ENCODE data around the gene KLK7.

The KLK7 gene

DNA sequence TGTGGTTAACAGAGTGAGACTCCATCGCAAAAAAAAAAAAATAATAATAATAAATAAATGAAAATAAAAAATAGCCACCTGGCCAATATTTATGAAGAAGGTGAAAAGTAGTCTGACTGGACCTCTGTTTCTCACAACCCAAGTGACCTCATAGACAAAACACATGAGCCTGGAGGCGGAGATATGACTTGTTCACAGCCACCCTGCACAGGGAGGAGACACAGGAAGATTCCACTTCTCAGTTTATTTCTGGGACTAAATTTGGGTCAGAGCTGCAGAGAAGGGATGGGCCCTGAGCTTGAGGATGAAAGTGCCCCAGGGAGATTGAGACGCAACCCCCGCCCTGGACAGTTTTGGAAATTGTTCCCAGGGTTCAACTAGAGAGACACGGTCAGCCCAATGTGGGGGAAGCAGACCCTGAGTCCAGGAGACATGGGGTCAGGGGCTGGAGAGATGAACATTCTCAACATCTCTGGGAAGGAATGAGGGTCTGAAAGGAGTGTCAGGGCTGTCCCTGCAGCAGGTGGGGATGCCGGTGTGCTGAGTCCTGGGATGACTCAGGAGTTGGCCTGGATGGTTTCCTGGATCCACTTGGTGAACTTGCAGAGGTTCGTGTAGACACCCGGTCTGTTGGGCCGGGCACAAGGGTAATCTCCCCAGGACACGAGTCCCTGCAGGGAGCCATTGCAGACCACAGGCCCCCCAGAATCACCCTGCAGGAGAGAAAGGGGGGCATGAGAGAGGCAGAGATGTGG lies 40.5 kb downstream of the KLK7 start:
- no peak for DNase-seq
- no peaks in the 10 kb centered on the region for H3K4me1 ChIP-seq (ENCODE audit: control insufficient read depth, insufficient read depth, low read length, poor library complexity, severe bottlenecking)
- H3K36me3 ChIP-seq (ENCODE audit: control insufficient read depth, insufficient read depth, low read length): no peaks in the 10 kb centered on the region
- no peak overlapping the region for H3K4me3 ChIP-seq (ENCODE audit: insufficient read depth, low read depth, low read length, poor library complexity, severe bottlenecking)
- H3K27me3 ChIP-seq (replicated peaks; ENCODE audit: control insufficient read depth, insufficient read depth, low read length, poor library complexity, severe bottlenecking): no peaks in the 10 kb centered on the region
- H3K9me3 ChIP-seq (ENCODE audit: control insufficient read depth, low read length): no peaks in the 10 kb centered on the region
- H3K27ac ChIP-seq (ENCODE audit: insufficient read depth, low read length, poor library complexity, severe bottlenecking): no peak overlapping the region

- Histone ChIP-seq H3K4me1 (ENCODE audit: control insufficient read depth, insufficient read depth, low read length, poor library complexity, severe bottlenecking) (no peaks in the 10 kb centered on the region), H3K27me3 (replicated peaks; ENCODE audit: control insufficient read depth, insufficient read depth, low read length, poor library complexity, severe bottlenecking) (no peaks in the 10 kb centered on the region), H3K27ac (ENCODE audit: insufficient read depth, low read length, poor library complexity, severe bottlenecking) (no peak overlapping the region), H3K9me3 (ENCODE audit: control insufficient read depth, low read length) (no peaks in the 10 kb centered on the region), H3K4me3 (ENCODE audit: insufficient read depth, low read depth, low read length, poor library complexity, severe bottlenecking) (no peak overlapping the region), H3K36me3 (ENCODE audit: control insufficient read depth, insufficient read depth, low read length) (no peaks in the 10 kb centered on the region)
- DNase-seq: no peak
Observed at GRCh38 chr19:50939596-50939995, 44.1 kb downstream of the KLK7 start.

DNA sequence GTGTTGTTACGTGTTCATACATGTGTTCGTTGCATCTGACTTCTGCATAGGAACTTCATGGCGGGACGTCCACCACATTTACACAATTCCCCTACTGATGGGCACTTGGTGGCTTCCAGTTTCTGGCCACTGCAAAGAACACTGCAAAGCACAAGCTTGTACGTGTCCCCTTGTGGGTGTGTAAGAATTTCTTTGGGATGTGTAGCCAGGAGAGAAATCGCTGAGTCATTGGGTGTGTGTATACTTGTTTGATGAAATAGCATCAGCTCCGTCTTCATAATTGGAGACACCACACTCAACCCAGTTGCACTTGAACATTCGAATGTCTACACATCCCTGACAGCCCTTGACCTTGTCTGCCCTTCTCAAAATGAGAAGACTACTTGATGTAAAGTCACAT lies 50.1 kb downstream of the KLK7 start:
- DNase-seq: no peak
- H3K4me3 ChIP-seq (ENCODE audit: insufficient read depth, low read depth, low read length, poor library complexity, severe bottlenecking): no peak overlapping the region
- no peak overlapping the region for H3K27ac ChIP-seq (ENCODE audit: insufficient read depth, low read length, poor library complexity, severe bottlenecking)
- no peaks in the 10 kb centered on the region for H3K27me3 ChIP-seq (replicated peaks; ENCODE audit: control insufficient read depth, insufficient read depth, low read length, poor library complexity, severe bottlenecking)
- no peaks in the 10 kb centered on the region for H3K4me1 ChIP-seq (ENCODE audit: control insufficient read depth, insufficient read depth, low read length, poor library complexity, severe bottlenecking)
- no peaks in the 10 kb centered on the region for H3K36me3 ChIP-seq (ENCODE audit: control insufficient read depth, insufficient read depth, low read length)
- H3K9me3 ChIP-seq (ENCODE audit: control insufficient read depth, low read length): no peaks in the 10 kb centered on the region

DNA sequence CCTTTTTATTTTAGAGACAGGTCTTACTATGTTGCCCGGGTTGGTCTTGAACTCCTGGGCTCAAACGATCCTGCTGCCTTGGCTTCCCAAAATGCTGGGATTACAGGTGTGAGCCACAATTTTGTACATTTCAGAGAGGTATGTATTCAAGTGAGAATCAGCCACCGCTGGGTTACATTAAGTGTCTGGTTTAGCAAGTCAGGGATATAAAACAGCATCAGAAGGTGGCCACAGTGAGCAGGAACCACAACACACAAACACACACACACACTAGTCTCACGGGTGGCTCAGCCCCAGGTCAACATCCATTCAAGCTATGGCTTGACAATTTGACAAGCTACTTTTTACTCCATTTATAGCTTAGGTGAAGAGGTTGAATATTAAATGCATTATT lies 51.0 kb downstream of the KLK7 start:
- H3K4me3 ChIP-seq (ENCODE audit: insufficient read depth, low read depth, low read length, poor library complexity, severe bottlenecking): no peak overlapping the region
- H3K27me3 ChIP-seq (replicated peaks; ENCODE audit: control insufficient read depth, insufficient read depth, low read length, poor library complexity, severe bottlenecking): no peaks in the 10 kb centered on the region
- no peaks in the 10 kb centered on the region for H3K9me3 ChIP-seq (ENCODE audit: control insufficient read depth, low read length)
- no peaks in the 10 kb centered on the region for H3K36me3 ChIP-seq (ENCODE audit: control insufficient read depth, insufficient read depth, low read length)
- H3K27ac ChIP-seq (ENCODE audit: insufficient read depth, low read length, poor library complexity, severe bottlenecking): no peak overlapping the region
- DNase-seq: no peak
- no peaks in the 10 kb centered on the region for H3K4me1 ChIP-seq (ENCODE audit: control insufficient read depth, insufficient read depth, low read length, poor library complexity, severe bottlenecking)

GRCh38 chr19:50932018-50932689 lies 51.6 kb downstream of the KLK7 start:
- H3K4me1 ChIP-seq (ENCODE audit: control insufficient read depth, insufficient read depth, low read length, poor library complexity, severe bottlenecking): no peaks in the 10 kb centered on the region
- no peaks in the 10 kb centered on the region for H3K9me3 ChIP-seq (ENCODE audit: control insufficient read depth, low read length)
- no peak overlapping the region for H3K27ac ChIP-seq (ENCODE audit: insufficient read depth, low read length, poor library complexity, severe bottlenecking)
- H3K36me3 ChIP-seq (ENCODE audit: control insufficient read depth, insufficient read depth, low read length): no peaks in the 10 kb centered on the region
- no peak overlapping the region for H3K4me3 ChIP-seq (ENCODE audit: insufficient read depth, low read depth, low read length, poor library complexity, severe bottlenecking)
- no peaks in the 10 kb centered on the region for H3K27me3 ChIP-seq (replicated peaks; ENCODE audit: control insufficient read depth, insufficient read depth, low read length, poor library complexity, severe bottlenecking)
- DNase-seq: no peak

GRCh38 chr19:50931023-50931422 lies 52.7 kb downstream of the KLK7 start:
- no peak for DNase-seq
- no peak overlapping the region for H3K27ac ChIP-seq (ENCODE audit: insufficient read depth, low read length, poor library complexity, severe bottlenecking)
- no peaks in the 10 kb centered on the region for H3K36me3 ChIP-seq (ENCODE audit: control insufficient read depth, insufficient read depth, low read length)
- H3K9me3 ChIP-seq (ENCODE audit: control insufficient read depth, low read length): no peaks in the 10 kb centered on the region
- H3K4me1 ChIP-seq (ENCODE audit: control insufficient read depth, insufficient read depth, low read length, poor library complexity, severe bottlenecking): no peaks in the 10 kb centered on the region
- H3K27me3 ChIP-seq (replicated peaks; ENCODE audit: control insufficient read depth, insufficient read depth, low read length, poor library complexity, severe bottlenecking): no peaks in the 10 kb centered on the region
- H3K4me3 ChIP-seq (ENCODE audit: insufficient read depth, low read depth, low read length, poor library complexity, severe bottlenecking): no peak overlapping the region

DNA sequence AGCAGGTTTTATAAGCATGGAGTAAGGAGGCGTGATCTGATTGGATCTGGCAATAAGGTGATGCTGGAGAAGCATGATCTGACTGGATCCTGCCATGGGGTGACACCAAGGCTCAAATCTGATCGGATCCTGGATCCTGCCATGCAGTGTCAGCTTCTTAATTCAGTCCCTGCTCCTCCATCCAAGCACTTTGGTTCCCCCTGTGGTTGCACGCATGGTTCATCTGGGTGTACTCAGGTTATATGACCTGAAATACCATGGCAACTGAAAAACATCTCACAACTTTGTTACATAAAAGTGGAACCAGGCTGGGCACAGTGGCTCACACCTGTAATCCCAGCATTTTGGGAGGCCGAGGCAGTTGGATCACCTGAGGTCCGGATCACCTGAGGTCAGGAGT lies 54.9 kb downstream of the KLK7 start:
- Histone ChIP-seq H3K4me3 (ENCODE audit: insufficient read depth, low read depth, low read length, poor library complexity, severe bottlenecking) (no peak overlapping the region), H3K4me1 (ENCODE audit: control insufficient read depth, insufficient read depth, low read length, poor library complexity, severe bottlenecking) (no peaks in the 10 kb centered on the region), H3K9me3 (ENCODE audit: control insufficient read depth, low read length) (no peaks in the 10 kb centered on the region), H3K36me3 (ENCODE audit: control insufficient read depth, insufficient read depth, low read length) (no peaks in the 10 kb centered on the region), H3K27me3 (replicated peaks; ENCODE audit: control insufficient read depth, insufficient read depth, low read length, poor library complexity, severe bottlenecking) (no peaks in the 10 kb centered on the region), H3K27ac (ENCODE audit: insufficient read depth, low read length, poor library complexity, severe bottlenecking) (no peak overlapping the region)
- no peak for DNase-seq

Data from effector memory CD4-positive, alpha-beta T cell (primary cell).